ENCODE measurements around the gene ATP5IF1.

ATP5IF1 gene

DNA sequence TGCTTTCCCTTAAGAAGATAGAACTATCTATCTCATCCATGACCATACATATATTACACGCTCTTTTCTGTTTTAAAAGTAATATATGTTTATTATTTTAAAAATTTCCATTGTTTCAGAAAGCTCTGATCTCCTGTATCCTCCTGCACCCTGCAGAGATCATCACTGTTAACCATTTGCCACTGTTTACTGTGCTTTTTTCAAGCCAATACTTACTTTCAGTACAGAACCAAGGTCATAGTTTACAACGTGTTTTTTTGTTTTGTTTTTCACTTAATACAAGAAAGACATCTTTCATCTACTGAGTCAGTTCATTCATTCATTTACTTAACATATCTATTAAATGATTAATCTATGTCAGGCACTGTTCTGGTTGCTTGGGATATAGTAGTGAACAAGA, 33.6 kb downstream of the ATP5IF1 start:
- no peak for DNase-seq

DNA sequence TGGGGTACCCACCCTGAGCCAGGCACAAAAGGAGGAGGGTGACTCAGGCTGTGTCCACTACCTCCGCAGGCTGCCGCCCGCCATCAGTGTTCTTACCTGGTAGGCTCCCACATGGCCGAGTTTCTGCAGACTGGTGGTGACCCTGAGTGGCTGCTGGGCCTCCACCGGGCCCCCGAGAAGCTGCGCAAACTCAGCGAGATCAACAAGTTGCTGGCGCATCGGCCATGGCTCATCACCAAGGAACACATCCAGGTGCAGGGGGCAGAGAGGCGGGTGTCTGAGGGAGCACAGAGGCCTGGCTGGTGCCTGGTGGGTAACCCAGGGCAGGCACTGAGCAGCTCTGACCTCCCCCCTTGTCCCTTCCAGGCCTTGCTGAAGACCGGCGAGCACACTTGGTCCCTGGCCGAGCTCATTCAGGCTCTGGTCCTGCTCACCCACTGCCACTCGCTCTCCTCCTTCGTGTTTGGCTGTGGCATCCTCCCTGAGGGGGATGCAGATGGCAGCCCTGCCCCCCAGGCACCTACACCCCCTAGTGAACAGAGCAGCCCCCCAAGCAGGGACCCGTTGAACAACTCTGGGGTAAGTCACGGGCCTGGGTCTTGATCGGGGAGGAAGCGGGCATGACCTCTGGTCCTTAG, 36.4 kb downstream of the ATP5IF1 start:
- DNase-seq: no peak

DNA sequence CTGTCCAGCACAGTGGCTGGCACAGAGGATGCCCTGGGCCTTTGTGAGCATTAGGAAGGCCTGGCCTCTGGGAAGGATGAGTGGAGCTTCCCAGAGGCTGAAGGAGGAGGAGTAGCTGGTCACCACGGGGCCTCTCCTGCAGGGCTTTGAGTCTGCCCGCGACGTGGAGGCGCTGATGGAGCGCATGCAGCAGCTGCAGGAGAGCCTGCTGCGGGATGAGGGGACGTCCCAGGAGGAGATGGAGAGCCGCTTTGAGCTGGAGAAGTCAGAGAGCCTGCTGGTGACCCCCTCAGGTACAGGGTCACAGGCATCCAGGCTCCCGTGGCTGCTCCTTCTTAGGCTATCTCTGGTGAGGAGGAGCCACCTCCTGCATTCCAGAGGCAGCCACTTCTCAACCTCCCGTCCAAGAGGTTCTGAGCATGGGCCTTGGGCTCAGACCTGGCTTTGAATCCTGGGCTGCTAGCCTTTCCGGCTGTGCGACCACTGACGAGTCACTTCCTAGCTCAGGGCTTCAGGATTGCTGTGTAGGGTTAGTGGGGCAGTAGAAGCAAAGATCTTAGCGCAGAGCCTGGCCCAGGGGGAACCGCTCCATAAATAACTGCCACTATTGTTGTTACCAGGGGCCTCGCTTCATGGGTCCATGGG, 37.4 kb downstream of the ATP5IF1 start:
- DNase-seq: no peak

DNA sequence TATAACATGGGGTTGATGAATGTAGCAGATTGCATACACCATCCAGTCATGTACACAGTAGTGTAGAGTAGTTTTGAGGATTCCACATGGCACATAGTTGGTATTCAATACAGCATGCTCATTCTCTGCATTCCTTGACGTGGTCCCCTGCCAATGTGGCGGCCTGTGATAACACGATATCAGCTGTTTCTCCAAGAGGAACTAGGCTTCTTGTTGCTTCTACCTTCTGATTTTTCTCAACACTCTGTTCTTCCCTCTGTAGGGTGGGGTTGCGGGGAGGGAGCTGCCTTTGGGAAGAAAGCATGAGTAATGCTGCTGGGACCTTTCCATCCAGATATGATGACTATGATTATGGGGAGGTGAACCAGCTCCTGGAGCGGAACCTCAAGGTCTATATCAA, 42.8 kb downstream of the ATP5IF1 start:
- no peak for DNase-seq

DNA sequence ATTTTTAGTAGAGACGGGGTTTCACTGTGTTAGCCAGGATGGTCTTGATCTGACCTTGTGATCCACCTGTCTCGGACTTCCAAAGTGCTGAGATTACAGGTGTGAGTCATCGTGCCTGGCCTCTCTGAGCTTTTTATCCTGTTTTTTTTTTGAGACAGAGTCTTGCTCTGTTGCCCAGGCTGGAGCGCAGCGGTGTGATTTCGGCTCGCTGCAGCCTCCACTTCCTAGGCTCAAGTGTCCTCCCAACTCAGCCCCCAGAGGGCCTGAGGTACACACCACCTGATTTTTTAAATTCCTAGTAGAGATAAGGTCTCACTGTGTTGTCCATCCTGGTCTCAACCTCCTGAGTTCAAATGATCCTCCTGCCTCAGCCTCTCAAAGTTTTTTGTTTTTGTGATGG, 43.8 kb downstream of the ATP5IF1 start:
- no peak for DNase-seq

DNA sequence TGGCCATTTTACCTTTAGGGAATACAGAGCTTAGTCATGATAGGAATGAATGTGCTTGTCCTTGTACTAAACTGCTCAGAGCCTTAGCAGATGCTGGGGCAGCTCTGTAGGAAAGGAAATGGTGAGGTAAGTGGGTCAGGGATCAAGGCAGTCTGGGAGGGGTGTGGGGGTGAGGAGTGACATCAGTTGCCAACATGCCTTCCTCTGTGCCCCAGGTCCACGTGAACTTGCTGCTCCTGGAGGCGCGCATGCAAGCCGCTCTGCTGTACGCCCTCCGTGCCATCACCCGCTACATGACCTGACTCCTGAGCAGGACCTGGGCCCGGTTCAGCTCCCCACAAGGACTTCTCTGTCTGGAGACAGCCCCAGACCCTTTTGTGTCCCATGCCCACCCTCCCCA, 44.6 kb downstream of the ATP5IF1 start:
- DNase-seq: no peak

DNA sequence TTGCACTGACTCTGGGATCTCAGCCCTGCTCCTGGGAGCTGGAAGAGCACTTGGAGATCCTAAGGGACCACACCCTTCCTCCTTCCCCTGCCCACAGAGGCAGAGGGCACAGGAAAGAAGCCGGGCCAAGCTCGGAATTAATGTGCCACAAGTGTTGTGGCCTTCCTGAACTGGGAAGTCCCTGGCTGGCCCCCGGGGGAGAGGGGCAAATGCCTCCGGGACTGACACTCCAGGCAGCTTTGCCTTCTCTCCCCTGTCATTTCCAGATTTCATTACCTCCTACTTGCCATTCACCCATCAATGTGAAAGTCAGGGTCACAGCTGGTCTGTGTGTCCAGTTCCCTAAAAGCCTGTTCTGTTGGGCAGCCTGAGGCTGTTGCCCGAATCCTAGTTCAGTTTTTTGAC, 45.1 kb downstream of the ATP5IF1 start:
- DNase-seq: no peak

DNA sequence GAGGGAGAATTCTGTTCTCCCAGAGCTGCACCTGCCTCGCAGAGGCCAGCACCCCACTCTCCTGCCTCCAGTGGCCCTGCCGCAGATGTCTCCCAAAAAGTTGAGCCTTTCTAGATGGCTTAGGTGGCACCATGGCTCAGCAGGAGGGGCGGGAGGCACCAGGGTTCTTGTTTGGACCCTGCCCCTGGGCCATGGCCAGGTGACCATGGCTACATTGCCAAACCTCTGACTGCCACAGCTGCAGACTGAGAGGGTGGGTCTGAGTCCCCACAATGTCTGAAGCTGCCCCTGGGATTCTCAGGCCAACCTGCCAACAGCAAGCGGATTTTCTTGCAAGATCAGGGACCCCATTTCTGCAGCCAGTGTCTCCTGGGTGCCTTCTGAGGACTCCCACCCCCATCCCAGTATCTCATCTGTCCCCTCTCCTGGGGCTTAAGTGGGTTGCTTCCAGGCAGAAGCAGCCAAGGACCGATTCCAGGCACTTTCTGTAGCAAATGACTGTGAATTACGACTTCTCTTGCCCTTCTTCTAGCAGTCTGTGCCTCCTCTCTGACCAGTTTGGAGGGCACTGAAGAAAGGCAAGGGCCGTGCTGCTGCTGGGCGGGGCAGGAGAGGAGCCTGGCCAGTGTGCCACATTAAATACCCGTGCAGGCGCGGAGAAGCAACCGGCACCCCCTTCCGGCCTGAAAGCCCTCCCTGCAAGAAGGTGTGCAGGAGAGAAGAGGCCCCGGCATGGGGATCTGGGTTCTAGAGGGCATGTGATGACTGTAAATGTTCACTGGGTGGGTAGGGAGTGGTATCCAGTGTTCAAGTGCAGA, 45.9 kb downstream of the ATP5IF1 start:
- no peak for DNase-seq

DNA sequence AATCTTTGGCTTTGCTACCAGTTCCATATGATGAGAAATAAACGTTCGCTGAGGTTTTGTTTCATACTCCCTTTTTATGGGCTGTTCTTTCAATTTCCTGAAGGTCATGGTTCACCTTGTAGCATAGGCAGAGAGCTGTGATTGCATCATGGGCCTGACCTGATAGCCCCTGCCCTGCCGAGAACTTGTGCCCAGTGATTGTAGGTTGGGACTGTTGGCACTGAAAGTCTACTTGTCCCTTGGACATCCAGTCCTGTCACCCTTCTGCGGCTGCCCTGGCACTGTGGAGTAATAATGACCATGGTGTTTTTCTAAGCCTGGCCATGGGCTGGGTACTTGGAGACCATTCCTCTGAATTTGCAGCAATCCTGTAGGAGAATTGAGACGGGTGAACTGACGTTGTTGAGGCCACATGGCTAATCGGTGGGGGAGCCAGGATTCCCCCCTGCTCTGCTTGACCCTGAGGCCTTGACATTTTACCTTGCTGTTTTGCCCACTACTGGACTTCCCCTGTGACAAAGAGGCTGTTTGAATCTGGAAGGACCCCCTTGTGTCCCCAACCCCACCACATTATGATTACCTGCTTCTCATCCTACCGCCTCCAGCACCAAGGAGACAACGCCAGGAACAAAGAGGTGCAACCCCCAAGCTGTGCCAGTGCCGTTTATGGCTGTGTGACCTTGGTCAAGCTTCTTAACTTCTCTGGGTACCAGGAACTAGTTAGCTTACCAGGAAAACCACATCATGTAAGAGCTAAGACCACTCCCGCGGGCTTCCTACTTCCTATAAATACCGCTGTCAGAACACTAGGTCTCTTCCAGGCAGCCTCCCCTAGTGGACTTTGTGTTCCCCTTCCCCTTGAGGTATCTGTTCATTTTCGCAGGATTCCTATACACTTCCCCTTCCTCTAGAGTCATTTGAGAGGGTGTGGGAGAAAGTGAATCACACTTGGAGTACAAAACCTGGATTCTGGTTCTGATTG, 46.8 kb downstream of the ATP5IF1 start:
- no peak for DNase-seq

DNA sequence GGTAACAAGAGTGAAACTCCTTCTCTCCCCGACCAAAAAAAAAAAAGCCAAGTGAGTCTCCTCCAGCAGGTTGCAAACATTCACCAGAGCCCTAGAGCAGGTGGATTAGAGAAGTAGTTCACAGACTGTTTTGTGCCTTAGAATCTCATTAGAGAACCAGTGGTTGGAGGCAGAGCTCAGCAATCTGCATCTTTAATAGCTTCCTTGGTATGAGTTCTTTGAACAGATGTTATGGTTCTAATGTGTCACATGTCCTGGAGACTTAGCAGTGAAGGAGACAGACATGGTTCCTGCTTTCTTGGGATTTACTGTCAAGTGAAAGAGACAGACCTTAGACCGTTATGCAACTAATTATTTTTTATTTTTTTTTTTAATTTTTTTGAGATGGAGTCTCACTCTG, 50.2 kb downstream of the ATP5IF1 start:
- DNase-seq: no peak

Measured in activated CD8-positive, alpha-beta memory T cell treated with anti-CD3 and anti-CD28 coated beads, Interleukin-2, amount 50 U/mL, for 48 hours (primary cell).